HG03521 (cell line): ENCODE results near the gene TTC33.
A peak's percentile ranks its signal among the peaks of the same experiment; 100 is the strongest.
"Not testable (repeated sequence)": the region's sequence is repeated elsewhere in the genome, so short reads cannot be mapped to it uniquely, and the experiment has no call there.

Source experiments
- ATAC-seq: cut with Tn5 transposase; IDR thresholded peaks from one replicate; pipeline ENCODE4 v1.9.1; 2021; ENCODE audit warnings: mild to moderate bottlenecking, moderate library complexity; ENCODE audit not compliant: unreplicated experiment

Gene TTC33

DNA sequence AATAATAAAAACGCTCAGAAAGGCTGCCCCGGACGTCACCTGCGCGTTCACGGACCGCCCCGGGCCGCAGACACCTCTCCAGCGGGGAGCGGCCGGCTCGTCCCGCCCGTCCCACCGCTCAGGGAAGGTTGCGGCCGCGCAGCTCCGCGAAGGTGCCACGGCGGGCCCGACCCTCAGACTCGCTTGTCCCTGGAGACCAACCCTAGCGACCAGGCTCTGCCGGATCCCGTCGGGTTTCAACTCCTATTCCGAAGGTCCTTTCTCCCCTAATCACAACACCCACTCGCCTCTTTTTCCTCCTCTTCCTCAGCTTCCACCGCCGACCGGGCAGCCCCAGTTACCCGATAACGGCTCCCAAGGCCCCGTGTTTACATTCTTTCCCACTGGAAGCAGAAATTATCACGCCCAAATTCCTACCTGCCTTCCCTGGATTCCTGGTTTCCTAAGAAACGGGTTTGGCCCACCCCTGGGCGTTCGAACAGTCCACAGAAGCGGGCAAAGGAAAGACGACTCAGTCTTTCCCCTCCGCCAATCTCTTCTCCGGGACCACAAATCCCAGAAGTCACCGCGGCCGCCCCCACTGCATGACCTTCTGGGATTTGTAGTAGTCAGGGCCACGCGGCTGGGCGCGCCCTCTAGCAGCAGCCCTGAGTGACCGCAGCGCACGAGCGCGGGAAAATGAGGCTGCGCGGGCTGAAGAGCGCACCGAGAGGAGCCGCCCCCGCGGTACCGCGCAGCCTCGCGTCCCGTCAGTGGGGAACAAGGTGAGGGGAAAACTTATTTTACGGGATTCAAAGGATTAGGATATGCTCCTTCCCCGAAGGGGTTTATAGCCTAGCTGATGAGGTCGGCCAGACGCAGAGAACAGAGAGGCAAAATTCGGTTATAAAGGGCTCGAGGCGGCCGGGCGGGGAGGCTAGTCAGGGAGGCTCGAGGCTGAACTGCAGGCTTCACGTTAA lies at the start of gene TTC33:
Gene TTC33, minus strand, starts transcription at position 555 of the 959 bp plus-strand sequence. CDS start 8,943 bp downstream, outside the sequence.
- peak; percentile 87 for ATAC-seq

- no peak for ATAC-seq
Observed at GRCh38 chr5:40801771-40802562, 46.2 kb upstream of the TTC33 start.

DNA sequence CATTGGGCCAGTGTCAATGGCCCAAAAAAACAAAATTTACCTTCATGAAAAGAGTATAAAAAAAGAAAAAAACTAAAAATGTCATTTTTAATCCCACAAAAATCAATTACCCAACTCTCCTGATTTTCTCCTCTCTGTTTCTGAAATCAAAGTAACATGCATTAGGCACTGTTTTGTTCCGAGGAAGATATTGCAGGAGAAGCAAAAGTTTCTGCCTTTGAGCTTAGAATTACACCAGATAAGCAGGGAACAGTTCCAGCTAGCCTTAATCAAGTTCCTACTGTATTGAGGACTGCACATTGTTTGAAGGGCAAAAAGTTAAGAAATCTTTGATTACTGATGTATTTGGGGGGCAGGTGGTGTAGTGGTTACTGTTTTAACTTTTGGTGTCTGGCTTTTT lies 43.5 kb upstream of the TTC33 start:
- ATAC-seq, result no peak

DNA sequence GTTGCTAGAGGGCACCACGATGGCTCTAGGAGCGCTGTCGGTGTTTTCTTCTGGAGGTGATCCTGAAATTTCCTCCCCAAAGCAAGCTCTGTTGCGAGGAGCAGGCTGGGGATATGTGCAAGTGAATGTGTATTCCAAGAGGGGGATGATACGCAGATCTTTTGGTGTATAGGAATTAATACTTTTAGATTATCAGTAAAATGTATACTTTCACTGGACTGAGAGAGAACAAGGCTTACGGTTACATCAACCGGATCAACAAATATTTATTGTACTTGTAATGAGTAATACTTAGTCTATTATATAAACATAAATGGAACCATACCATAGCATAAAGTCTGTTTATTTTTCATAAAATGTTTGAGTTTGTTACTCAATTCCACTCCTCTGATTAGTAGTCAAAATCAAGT lies 43.0 kb upstream of the TTC33 start:
- no peak for ATAC-seq

DNA sequence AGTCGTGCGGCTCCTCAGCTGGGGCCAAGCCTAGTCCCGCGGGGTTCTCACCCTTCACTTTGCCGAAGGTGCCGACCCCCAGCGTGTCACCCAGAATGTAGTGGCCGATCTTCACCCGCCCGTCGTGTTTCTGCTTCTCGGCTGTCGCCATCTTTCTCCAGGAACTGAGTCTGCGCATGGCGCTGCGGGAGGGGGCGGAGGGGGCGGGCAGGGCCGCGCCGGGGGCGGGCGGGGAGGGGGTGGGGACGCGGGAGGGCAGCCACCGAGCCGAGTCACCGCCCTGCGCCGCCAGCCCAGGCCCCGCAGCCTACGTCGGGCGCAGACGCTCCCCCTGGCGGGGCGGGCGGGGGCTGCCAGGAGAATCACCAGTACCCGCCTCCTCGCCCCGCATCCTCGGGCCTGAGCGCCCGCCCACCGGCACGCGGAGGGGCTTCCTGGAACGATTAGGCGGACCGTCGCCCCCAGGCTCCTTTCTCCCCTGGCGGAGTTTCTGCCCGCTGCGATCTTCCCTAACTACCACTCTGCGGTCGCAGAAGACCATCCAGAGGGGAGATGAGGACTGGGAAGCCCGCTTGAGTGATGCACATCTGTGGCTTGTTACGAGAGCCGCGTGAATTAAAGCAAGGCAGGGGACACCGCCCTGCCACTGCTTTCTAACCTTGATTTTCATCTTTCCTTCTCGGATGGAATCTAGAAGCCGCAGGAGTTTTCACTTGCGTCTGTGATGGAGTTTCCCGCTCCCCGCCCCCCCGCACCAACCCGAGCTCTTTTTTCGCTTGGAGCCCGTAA lies 42.4 kb upstream of the TTC33 start, which contains the start of gene PRKAA1:
Gene PRKAA1, minus strand, starts transcription at position 363 of the 789 bp plus-strand sequence. Its CDS starts 185 bp downstream, at position 178.
- ATAC-seq, result peak; percentile 99

GRCh38 chr5:40797273-40798011 lies 41.7 kb upstream of the TTC33 start:
- peak; percentile 30 for ATAC-seq

DNA sequence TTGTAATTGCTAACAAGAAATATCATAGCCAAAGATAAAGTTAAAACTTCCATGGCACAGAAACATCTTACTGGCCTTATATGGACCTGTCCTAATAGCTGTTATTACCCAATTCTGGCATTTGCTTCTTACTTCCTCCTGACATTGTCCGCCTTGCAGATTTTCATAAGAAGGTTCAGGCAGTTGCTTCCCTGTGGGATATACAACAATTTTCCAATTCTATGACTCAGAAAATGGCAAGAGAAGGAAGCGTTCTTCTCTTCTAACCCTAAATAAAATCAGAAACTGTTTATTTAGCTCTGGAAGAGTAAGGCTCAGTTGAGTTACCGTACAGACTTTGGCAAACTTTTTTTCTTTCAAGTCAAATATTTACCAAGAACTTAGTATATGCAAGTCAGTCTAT lies 40.7 kb upstream of the TTC33 start:
- ATAC-seq, result no peak

- not testable (repeated sequence) for ATAC-seq
Observed at GRCh38 chr5:40794877-40795276, 39.1 kb upstream of the TTC33 start.

DNA sequence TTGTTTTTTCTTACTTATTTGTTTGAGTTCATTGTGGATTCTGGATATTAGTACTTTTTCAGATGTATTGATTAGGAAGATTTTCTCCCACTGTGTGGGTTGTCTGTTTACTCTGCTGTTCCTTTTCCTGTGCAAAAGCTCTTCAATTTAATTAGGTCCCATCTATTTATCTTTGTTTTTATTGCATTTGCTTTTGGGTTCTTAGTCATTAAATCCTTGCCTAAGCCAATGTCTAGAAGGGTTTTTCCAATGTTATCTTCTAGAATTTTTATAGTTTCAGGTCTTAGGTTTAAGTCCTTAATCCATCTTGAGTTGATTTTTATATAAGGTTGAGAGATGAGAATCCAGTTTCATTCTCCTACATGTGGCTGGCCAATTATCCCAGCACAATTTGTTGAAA lies 38.6 kb upstream of the TTC33 start:
- ATAC-seq, result not testable (repeated sequence)

DNA sequence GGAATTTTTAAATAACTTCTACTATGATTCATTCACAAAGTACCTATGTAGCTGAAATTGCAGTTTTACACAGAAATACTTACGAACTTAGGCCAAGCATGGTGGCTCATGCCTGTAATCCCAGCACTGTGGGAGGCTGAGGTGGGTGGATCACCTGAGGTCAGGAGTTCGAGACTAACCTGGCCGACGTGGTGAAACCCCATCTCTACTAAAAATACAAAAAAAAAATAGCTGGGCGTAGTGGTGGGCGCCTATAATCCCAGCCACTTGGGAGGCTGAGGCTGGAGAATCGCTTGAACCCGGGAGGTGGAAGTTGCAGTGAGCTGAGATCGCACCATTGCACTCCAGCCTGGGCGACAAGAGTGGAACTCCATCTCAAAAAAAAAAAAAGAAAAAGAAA lies 36.9 kb upstream of the TTC33 start:
- ATAC-seq, result not testable (repeated sequence)

- ATAC-seq, result no peak
Observed at GRCh38 chr5:40791715-40792139, 36.0 kb upstream of the TTC33 start.

DNA sequence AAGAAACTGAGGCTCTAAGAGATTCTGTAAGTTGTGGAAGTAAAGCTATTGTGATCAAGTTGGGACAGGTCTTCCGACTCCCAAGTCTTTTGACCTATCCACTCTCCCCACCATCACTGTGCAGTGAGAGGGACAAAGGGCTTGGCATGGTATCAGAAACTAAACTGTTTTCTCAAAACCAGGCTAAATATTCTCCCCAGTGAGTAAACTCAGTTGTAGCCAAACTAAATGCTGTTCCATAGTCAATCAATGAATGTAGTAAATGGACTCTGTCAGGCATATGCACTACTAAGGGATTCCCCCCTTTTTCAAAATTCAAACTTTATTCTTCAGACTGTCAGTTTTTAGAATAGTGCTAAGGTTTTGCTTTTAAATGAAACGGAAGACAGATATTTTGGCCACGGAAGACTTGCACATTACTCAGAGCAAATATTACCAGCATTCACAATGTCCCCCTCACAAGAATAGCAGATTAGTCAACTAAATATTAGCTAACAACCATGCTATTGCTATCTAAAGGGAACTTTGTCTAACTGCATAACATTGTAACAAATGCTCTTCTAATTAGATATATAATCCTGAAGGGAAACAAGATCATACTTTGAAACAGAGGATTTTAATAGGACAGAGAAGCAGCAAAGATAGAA lies 35.3 kb upstream of the TTC33 start:
- no peak for ATAC-seq

- ATAC-seq, result not testable (repeated sequence)
Observed at GRCh38 chr5:40788941-40789340, 33.2 kb upstream of the TTC33 start.

GRCh38 chr5:40787986-40788385 lies 32.2 kb upstream of the TTC33 start:
- no peak for ATAC-seq

GRCh38 chr5:40786664-40787063 lies 30.9 kb upstream of the TTC33 start:
- not testable (repeated sequence) for ATAC-seq

- no peak for ATAC-seq
Observed at GRCh38 chr5:40784916-40785315, 29.2 kb upstream of the TTC33 start.

DNA sequence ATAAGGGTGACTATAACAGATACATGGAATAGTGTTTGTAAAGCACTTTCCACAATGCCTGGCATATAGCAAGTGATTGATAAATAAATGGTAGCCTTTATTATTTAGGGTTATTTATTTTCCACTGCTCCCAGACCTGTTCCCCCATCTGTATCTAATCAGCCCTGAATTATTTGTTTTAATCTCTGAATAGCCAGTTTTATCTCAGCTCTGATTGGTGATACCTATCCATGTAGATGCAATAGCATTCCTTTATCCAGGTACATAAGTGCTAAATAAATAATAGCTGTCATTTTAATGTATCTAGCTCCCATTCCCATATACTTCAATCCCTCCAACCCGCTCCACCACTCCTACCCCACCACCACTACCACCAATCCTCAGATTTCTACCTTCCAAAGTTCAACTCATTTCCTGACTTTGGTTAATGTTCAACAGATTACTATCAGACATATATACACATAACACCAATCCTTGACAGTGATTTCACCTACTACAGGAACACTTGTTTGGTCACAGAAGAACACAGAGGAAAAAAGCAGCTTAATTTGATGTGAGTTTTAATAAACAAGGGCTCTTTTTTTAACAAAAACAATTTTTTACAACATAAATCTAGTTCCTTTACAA lies 28.4 kb upstream of the TTC33 start:
- no peak for ATAC-seq

DNA sequence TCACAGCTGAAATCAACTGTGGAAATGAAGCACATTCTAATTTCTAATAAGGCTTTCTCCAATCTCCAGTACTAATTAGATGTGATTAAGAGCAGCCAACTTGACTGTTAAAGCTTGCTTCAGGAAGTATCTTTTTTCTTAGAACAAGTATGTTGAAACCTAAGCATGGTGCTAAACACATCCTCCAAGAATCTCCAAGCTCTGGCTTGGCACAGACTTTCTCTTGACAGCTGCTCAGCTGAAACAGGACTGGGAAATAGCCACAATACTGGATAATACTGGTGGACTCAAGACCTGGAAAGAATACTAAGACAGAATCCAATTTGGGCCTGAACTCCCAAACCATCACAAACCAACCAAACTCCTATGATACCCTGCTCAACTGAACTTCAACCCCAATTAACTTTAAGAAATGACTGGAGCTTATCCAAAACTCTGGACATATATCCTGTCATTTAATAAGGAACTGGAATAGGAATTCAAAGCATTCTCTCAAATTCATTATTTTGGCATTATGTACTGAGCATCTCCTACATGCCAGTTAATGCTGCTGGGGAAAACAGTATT lies 26.2 kb upstream of the TTC33 start:
- no peak for ATAC-seq

- ATAC-seq, result no peak
Observed at GRCh38 chr5:40780858-40781257, 25.1 kb upstream of the TTC33 start.
